Neuronal stem cell (in vitro differentiated cells): ENCODE measurements around the gene NDN. TPM values are rescaled to one million over a fixed set of nuclear protein-coding genes. Genes with fewer than 3 reads are reported as not detected.
"Not testable (repeated sequence)": the region's sequence is repeated elsewhere in the genome, so short reads cannot be mapped to it uniquely, and the experiment has no call there.

ENCODE experiments used
- DNase-seq: peaks from one replicate; pipeline ENCODE4 v3.0.0-alpha.2; 2013; ENCODE audit warnings: low spot score
- H2AFZ ChIP-seq: one replicate; pipeline ENCODE4 v1.6.1; 2013; ENCODE audit warnings: mild to moderate bottlenecking, low read length, inconsistent platforms
- H2AK5ac ChIP-seq: 2 replicates; pipeline ENCODE4 v1.6.1; 2013; ENCODE audit warnings: low read depth, mild to moderate bottlenecking, inconsistent platforms, low read length, moderate library complexity, mixed read lengths
- H2BK120ac ChIP-seq: 2 replicates; pipeline ENCODE4 v1.6.1; 2013; ENCODE audit warnings: low read depth, mild to moderate bottlenecking, inconsistent platforms, low read length, moderate library complexity, mixed read lengths
- H2BK12ac ChIP-seq: one replicate; pipeline ENCODE4 v1.6.1; 2013; ENCODE audit warnings: low read length, inconsistent platforms
- H2BK15ac ChIP-seq: 2 replicates; pipeline ENCODE4 v1.6.1; 2013; ENCODE audit warnings: mild to moderate bottlenecking, low read length, inconsistent platforms, mixed read lengths
- H2BK5ac ChIP-seq: one replicate; pipeline ENCODE4 v1.6.1; 2013; ENCODE audit warnings: inconsistent platforms, mild to moderate bottlenecking, low read length, moderate library complexity
- H3K14ac ChIP-seq: one replicate; pipeline ENCODE4 v1.6.1; 2013; ENCODE audit warnings: low read length, inconsistent platforms
- H3K18ac ChIP-seq: 2 replicates; pipeline ENCODE4 v1.6.1; 2013; ENCODE audit warnings: low read length, inconsistent platforms
- H3K23ac ChIP-seq: 2 replicates; pipeline ENCODE4 v1.6.1; 2013; ENCODE audit warnings: low read depth, mild to moderate bottlenecking, mixed read lengths, low read length, inconsistent platforms; ENCODE audit not compliant: poor library complexity
- H3K27ac ChIP-seq: replicated peaks from 3 replicates; pipeline ENCODE4 v1.5.1; 2013; ENCODE audit warnings: low read length, inconsistent platforms
- H3K27me3 ChIP-seq, 3 experiments: 2 replicates each; pipeline ENCODE4 v1.6.1; 2013; ENCODE audit warnings: low read length in 3 of 3, mild to moderate bottlenecking in 2 of 3, inconsistent platforms in 1 of 3, low read depth in 1 of 3, mixed read lengths in 1 of 3, moderate library complexity in 1 of 3; ENCODE audit not compliant: control insufficient read depth in 3 of 3, insufficient read depth in 3 of 3
- H3K36me3 ChIP-seq, 2 donors: replicated peaks in 1 of 2; 2 replicates each; pipeline ENCODE4 v1.6.1; 2013; ENCODE audit warnings: low read length in 2 of 2; ENCODE audit not compliant: control insufficient read depth in 2 of 2, insufficient read depth in 2 of 2
- H3K4ac ChIP-seq: 2 replicates; pipeline ENCODE4 v1.6.1; 2013; ENCODE audit warnings: inconsistent platforms, mild to moderate bottlenecking, low read length, moderate library complexity
- H3K4me1 ChIP-seq, 2 donors: 1 replicate in 1 of 2; 2 replicates in 1 of 2; pipeline ENCODE4 v1.6.1; 2013; ENCODE audit warnings: low read length in 2 of 2, low read depth in 1 of 2; ENCODE audit not compliant: control insufficient read depth in 2 of 2, insufficient read depth in 1 of 2
- H3K4me2 ChIP-seq: one replicate; pipeline ENCODE4 v1.6.1; 2013; ENCODE audit warnings: mild to moderate bottlenecking, low read length, inconsistent platforms; ENCODE audit not compliant: insufficient read depth, poor library complexity, severe bottlenecking
- H3K4me3 ChIP-seq, 2 donors: 2 replicates each; pipeline ENCODE4 v1.5.1; 2013; ENCODE audit warnings: low read length in 2 of 2, mild to moderate bottlenecking in 2 of 2, inconsistent platforms in 1 of 2, moderate library complexity in 1 of 2
- H3K79me1 ChIP-seq: one replicate; pipeline ENCODE4 v1.6.1; 2013; ENCODE audit warnings: low read depth, mild to moderate bottlenecking, inconsistent platforms, low read length, moderate library complexity
- H3K9ac ChIP-seq: one replicate; pipeline ENCODE4 v1.6.1; 2013; ENCODE audit warnings: mild to moderate bottlenecking, low read depth, low read length, inconsistent platforms; ENCODE audit not compliant: poor library complexity
- H3K9me3 ChIP-seq, 2 donors: replicated peaks in 1 of 2; 2 replicates each; pipeline versions ENCODE3 to v1.6.1; 2013; ENCODE audit warnings: low read length in 2 of 2, mild to moderate bottlenecking in 2 of 2, inconsistent platforms in 1 of 2, low read depth in 1 of 2, mixed read lengths in 1 of 2, moderate library complexity in 1 of 2; ENCODE audit not compliant: control insufficient read depth in 2 of 2, insufficient read depth in 1 of 2
- H4K8ac ChIP-seq: one replicate; pipeline ENCODE4 v1.6.1; 2013; ENCODE audit warnings: low read depth, mild to moderate bottlenecking, inconsistent platforms, low read length, moderate library complexity
- H4K91ac ChIP-seq: one replicate; pipeline ENCODE4 v1.6.1; 2013; ENCODE audit warnings: low read length, low read depth, mild to moderate bottlenecking, inconsistent platforms; ENCODE audit not compliant: poor library complexity
- WGBS, 2 donors: extraction: QIAGEN DNeasy Blood & Tissue Kit; methylation state at CpG; one replicate each; pipeline ENCODE4 v1.1.7; 2013; ENCODE audit warnings: missing lambda C conversion rate in 2 of 2, mixed read lengths in 1 of 2; ENCODE audit not compliant: insufficient read length in 2 of 2, insufficient replicate concordance in 1 of 2; ENCODE audit errors: extremely low coverage in 2 of 2; 5-methylcytosine and 5-hydroxymethylcytosine counted together
- polyA plus RNA-seq, 2 experiments: library from polyadenylated mRNA; stranded (reverse); fragments of 200-250 nt; gene quantifications; one replicate each; pipeline ENCODE4 v1.2.3, GENCODE V29; 2013

NDN gene
- polyA plus RNA-seq (2013, experiment 1 of 2): 89.4 TPM
- polyA plus RNA-seq (2013, experiment 2 of 2): 87.4 TPM

DNA sequence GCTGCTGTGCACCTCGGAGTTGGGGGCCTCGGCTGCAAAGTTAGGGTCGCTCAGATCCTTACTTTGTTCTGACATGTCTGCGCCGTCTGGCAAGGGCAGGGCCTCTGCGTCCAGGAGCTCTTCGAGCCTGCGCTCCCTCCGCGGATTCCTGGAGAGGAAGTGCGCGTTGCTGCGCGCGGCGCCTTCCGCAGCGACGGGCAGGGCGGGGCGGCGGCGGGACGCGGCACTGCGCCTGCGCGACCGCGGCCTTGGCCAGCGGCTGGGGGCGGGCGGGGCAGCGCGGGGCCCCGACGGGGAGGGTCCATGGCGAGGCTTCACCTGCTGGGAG lies at the start of gene NDN:
NDN (minus strand) TSS at position 163 of the 328 bp plus-strand sequence; CDS start at position 75, 88 bp downstream.
- Histone ChIP-seq H3K4me1 (peaks cover 9 to 16% of the 10 kb centered on the region in 2 donors), H3K9ac (peak within 1 kb of the TSS; percentile 86), H3K27ac (no peak within 1 kb of the TSS), H4K8ac (no peak within 1 kb of the TSS), H2AFZ (peak within 1 kb of the TSS; percentile 60), H3K27me3 (no peaks in the 10 kb centered on the region), H2BK5ac (peak within 1 kb of the TSS; percentile 31), H3K4me2 (peak within 1 kb of the TSS; percentile 65), H3K36me3 (peaks cover 0 to 12% of the 10 kb centered on the region in 2 donors), H3K4ac (no peak within 1 kb of the TSS), H2BK12ac (no peak within 1 kb of the TSS), H2BK120ac (no peak within 1 kb of the TSS), H3K4me3 (peak within 1 kb of the TSS; percentile 69 to 87), H3K18ac (peak within 1 kb of the TSS; percentile 82), H3K14ac (no peak within 1 kb of the TSS), H2AK5ac (peak within 1 kb of the TSS; percentile 70), H3K79me1 (peaks cover 3% of the 10 kb centered on the region), H3K9me3 (peaks cover 0 to 6% of the 10 kb centered on the region in 2 donors), H3K23ac (peak within 1 kb of the TSS; percentile 76), H2BK15ac (no peak within 1 kb of the TSS), H4K91ac (peak within 1 kb of the TSS; percentile 82)
- WGBS, 2 donors: no CpG with 5 or more reads among the region's 38 CpGs
- DNase-seq: peak; percentile 57

DNA sequence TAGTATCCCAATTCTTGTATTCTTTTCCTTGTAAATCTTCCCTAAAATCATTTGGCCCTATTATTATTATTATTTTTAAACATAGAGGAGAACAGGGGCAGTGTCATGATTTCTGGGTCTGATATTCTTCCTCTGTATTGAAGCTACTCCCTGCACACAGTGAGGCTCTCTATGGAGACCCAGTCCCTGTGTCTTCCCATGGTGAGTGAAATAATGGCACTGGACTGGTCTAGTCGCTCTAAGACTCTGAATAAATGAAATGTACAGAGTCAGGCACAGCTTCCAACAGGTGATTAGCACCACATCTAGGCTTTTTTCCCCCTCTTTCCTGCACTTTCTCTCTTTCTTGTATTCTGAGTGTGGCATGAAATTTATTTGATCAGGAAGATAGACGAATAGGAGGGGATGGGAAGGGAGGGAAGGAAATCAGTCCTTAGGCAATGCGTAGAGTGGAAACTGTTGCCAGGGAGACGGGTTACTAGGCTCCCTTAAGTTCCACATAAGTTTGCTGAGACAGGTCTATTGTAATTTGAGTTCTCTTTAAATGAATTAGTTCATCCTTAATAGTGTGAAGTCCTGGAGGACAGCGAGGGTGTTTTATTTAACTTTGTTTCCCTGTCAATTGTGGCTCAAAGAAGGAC lies 49.0 kb upstream of the NDN start:
- Histone ChIP-seq H3K9me3 (peaks cover 0 to 3% of the 10 kb centered on the region in 2 donors), H2BK5ac (no peak overlapping the region), H3K27ac (no peak overlapping the region), H2BK120ac (no peak overlapping the region), H4K8ac (no peak overlapping the region), H4K91ac (no peak overlapping the region), H3K9ac (no peak overlapping the region), H3K4me2 (no peak overlapping the region), H3K27me3 (no peaks in the 10 kb centered on the region), H2BK12ac (no peak overlapping the region), H2AK5ac (no peak overlapping the region), H3K4ac (no peak overlapping the region), H3K18ac (no peak overlapping the region), H3K36me3 (no peaks in the 10 kb centered on the region), H2AFZ (peak overlapping the region; percentile 26), H3K14ac (no peak overlapping the region), H3K23ac (no peak overlapping the region), H3K79me1 (no peaks in the 10 kb centered on the region), H2BK15ac (no peak overlapping the region), H3K4me1 (peaks cover 2 to 9% of the 10 kb centered on the region in 2 donors), H3K4me3 (no peak overlapping the region)
- WGBS, 2 donors: no CpG with 5 or more reads among the region's 5 CpGs
- DNase-seq: no peak

DNA sequence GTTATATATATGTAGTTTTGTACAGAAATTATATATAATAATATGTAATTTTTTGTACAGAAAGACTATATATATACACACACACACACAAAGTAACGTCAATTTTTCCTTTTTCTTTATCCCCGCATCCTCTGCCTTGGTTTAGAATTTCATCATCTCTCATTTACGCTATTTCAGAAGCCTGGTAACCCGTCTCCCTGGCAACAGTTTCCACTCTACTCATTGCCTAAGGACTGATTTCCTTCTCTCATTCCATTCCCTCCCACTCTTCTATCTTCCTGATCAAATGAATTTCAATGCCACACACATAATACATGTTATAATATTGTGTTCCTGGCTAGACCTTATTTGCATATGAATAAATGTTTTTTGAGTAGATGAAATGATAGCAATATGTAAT lies 47.8 kb upstream of the NDN start:
- H3K27ac ChIP-seq: no peak overlapping the region

GRCh38 chr15:23713874-23714656 lies 27.0 kb upstream of the NDN start:
- not testable (repeated sequence) for H3K4ac ChIP-seq, DNase-seq, H3K18ac ChIP-seq, H3K4me2 ChIP-seq, H3K4me3 ChIP-seq, H3K27ac ChIP-seq, H4K91ac ChIP-seq, H3K9me3 ChIP-seq, H2AK5ac ChIP-seq, H3K27me3 ChIP-seq, H3K4me1 ChIP-seq, H3K23ac ChIP-seq, H2BK15ac ChIP-seq, H3K36me3 ChIP-seq, H3K9ac ChIP-seq, H3K79me1 ChIP-seq, H2BK12ac ChIP-seq, H2BK5ac ChIP-seq, H3K14ac ChIP-seq, H2BK120ac ChIP-seq, H4K8ac ChIP-seq
- peak overlapping the region; percentile 34 for H2AFZ ChIP-seq
- no CpG with 5 or more reads among the region's 28 CpGs for WGBS, 2 donors

More for the DNA sequence above, 47.8 kb upstream of the NDN start:
- H3K27me3 ChIP-seq: no peaks in the 10 kb centered on the region
- no peak overlapping the region for H3K18ac ChIP-seq
- H2BK120ac ChIP-seq: no peak overlapping the region
- H3K9ac ChIP-seq: no peak overlapping the region
- H2AFZ ChIP-seq: no peak overlapping the region
- no peak overlapping the region for H3K14ac ChIP-seq
- no peak overlapping the region for H4K91ac ChIP-seq
- H3K4me2 ChIP-seq: no peak overlapping the region
- DNase-seq: no peak
- WGBS, 2 donors: no CpG with 5 or more reads among the region's 4 CpGs
- peaks cover 0 to 2% of the 10 kb centered on the region in 2 donors for H3K9me3 ChIP-seq
- peaks cover 2 to 9% of the 10 kb centered on the region in 2 donors for H3K4me1 ChIP-seq
- H2BK12ac ChIP-seq: no peak overlapping the region
- no peak overlapping the region for H4K8ac ChIP-seq
- H2AK5ac ChIP-seq: no peak overlapping the region
- no peaks in the 10 kb centered on the region for H3K79me1 ChIP-seq
- H3K23ac ChIP-seq: no peak overlapping the region
- H2BK15ac ChIP-seq: no peak overlapping the region
- H3K36me3 ChIP-seq: no peaks in the 10 kb centered on the region
- H2BK5ac ChIP-seq: no peak overlapping the region
- no peak overlapping the region for H3K4me3 ChIP-seq
- H3K4ac ChIP-seq: no peak overlapping the region
